Mucosa of descending colon (tissue), 3 donors: ENCODE data around the gene FEM1B. TPM values are rescaled to one million over a fixed set of nuclear protein-coding genes. Genes with fewer than 3 reads are reported as not detected.

Source experiments
- ATAC-seq: fragments of 200-7000 bp; cut with Tn5 transposase; one replicate; pipeline ENCODE4 v1.9.1; 2020; ENCODE audit warnings: mild to moderate bottlenecking, moderate library complexity
- DNase-seq, 3 donors: peaks; one replicate each; pipeline ENCODE4 v3.0.0-alpha.2; 2020
- H3K36me3 ChIP-seq: fragments of 200-600 bp; one replicate; pipeline ENCODE4 v1.8.0; 2021; ENCODE audit warnings: low read depth, mild to moderate bottlenecking
- H3K4me1 ChIP-seq: fragments of 200-600 bp; one replicate; pipeline ENCODE4 v1.8.0; 2021; ENCODE audit warnings: low read depth, mild to moderate bottlenecking
- H3K4me3 ChIP-seq: fragments of 200-600 bp; one replicate; pipeline ENCODE4 v1.8.0; 2021; ENCODE audit warnings: mild to moderate bottlenecking
- H3K9me3 ChIP-seq: fragments of 200-600 bp; one replicate; pipeline ENCODE4 v1.8.0; 2021; ENCODE audit warnings: mild to moderate bottlenecking
- intact Hi-C, 2 donors: fragments of 100-400 bp; cut with DNase I in 1 of 2; cut with micrococcal nuclease in 1 of 2; formaldehyde crosslinking; loops; one replicate each; pipeline versions ENCODE4 v1.11.0 to v1.11.1; 2022; cut with DNase I, micrococcal nuclease
- total RNA-seq, 3 donors: library from RNA; stranded (reverse); fragmentation: NEBNext Ultra II Directional in 2 of 3; extraction: Animal tissue kit (Norgen Biotek cat#: 25700) in 2 of 3; gene quantifications; one replicate each; pipeline versions ENCODE4 v1.2.1 to v1.2.4, GENCODE V29; 2021 to 2023
- TF ChIP-seq, protein P1 (sequence below): fragments of 200-600 bp; IDR thresholded peaks from one replicate; pipeline ENCODE4 v1.8.0; 2022; ENCODE audit warnings: antibody characterized with exemption, mild to moderate bottlenecking
- donor health status: DM: no; HTN: no; CAD: no; lungs with moderate emphysema.
- donor health status: DM: no; HTN: no; CAD: no.
- donor health status: DM: no; HTN: yes; CAD: no.

FEM1B gene
- total RNA-seq, 3 donors from 2014 or later: 50.4 to 65.3 (median 65.3) TPM

DNA sequence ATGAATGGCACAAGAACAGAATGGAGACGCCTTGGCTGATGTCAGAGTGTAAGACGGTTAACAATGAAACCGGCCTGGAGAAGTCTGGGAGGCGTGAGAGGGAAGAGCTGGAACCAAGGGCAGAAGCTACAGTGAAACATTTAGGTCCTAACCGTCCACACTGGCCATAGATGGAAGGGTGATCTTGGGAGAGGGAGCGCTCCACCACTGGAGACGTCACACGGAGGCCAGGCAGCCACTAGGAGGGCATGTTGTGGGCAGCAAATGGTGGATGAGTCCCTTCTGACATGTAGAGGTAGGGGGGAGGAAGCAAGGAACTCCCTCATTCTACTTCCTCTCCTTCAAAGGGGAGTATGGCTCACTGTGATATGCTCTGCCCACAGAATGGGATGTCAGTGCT is 23.8 kb downstream of the FEM1B start:
- H3K9me3 ChIP-seq: no peaks in the 10 kb centered on the region
- no peak overlapping the region for H3K4me3 ChIP-seq
- DNase-seq: no peak
- no peaks in the 10 kb centered on the region for H3K36me3 ChIP-seq
- peaks cover 29% of the 10 kb centered on the region for H3K4me1 ChIP-seq
- intact Hi-C loops: no loop called here
- TF ChIP-seq, protein P1, sequence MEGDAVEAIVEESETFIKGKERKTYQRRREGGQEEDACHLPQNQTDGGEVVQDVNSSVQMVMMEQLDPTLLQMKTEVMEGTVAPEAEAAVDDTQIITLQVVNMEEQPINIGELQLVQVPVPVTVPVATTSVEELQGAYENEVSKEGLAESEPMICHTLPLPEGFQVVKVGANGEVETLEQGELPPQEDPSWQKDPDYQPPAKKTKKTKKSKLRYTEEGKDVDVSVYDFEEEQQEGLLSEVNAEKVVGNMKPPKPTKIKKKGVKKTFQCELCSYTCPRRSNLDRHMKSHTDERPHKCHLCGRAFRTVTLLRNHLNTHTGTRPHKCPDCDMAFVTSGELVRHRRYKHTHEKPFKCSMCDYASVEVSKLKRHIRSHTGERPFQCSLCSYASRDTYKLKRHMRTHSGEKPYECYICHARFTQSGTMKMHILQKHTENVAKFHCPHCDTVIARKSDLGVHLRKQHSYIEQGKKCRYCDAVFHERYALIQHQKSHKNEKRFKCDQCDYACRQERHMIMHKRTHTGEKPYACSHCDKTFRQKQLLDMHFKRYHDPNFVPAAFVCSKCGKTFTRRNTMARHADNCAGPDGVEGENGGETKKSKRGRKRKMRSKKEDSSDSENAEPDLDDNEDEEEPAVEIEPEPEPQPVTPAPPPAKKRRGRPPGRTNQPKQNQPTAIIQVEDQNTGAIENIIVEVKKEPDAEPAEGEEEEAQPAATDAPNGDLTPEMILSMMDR: no peak
- no peak for ATAC-seq

DNA sequence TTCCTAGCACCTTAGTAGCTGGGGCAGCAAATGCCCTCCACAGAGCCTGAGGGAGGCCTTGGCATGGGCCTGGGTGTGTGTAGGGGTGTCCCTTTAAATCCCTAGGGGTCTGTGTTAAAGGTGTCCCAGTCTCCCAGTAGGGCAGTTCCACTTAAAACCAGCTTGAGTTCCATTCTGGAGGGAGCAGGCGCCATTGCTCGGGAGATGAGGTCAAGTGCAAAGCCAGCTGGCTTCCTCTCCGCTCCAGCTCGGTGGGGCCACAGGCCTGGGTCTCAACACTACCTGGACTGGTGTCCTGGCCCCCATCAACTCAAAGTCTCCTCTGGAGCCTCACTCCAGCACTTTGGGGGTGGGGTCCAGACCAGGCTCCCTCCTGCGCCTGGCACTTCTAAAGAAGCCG is 25.2 kb downstream of the FEM1B start:
- ATAC-seq: no peak
- Histone ChIP-seq H3K4me1 (peaks cover 29% of the 10 kb centered on the region), H3K4me3 (no peak overlapping the region), H3K9me3 (no peaks in the 10 kb centered on the region), H3K36me3 (no peaks in the 10 kb centered on the region)
- DNase-seq: peak in 1 of 3 donors; percentile 40
- TF ChIP-seq, protein P1: no peak
- intact Hi-C loops: no loop called here

- TF ChIP-seq, protein P1: no peak
- peaks cover 28% of the 10 kb centered on the region for H3K4me1 ChIP-seq
- H3K9me3 ChIP-seq: no peaks in the 10 kb centered on the region
- no peak overlapping the region for H3K4me3 ChIP-seq
- peak in 1 of 3 donors; percentile 0 for DNase-seq
- intact Hi-C loops: no loop called here
- no peak for ATAC-seq
- H3K36me3 ChIP-seq: no peaks in the 10 kb centered on the region
Measured at GRCh38 chr15:68303134-68303533, 25.6 kb downstream of the FEM1B start.

GRCh38 chr15:68303560-68304436 is 26.3 kb downstream of the FEM1B start:
- TF ChIP-seq, protein P1: no peak
- H3K9me3 ChIP-seq: no peaks in the 10 kb centered on the region
- DNase-seq (peak in 2 of 3 donors; percentile 1 to 42), ATAC-seq (no peak)
- H3K36me3 ChIP-seq: no peaks in the 10 kb centered on the region
- no peak overlapping the region for H3K4me3 ChIP-seq
- intact Hi-C loops: no loop called here
- H3K4me1 ChIP-seq: peaks cover 21% of the 10 kb centered on the region

- Histone ChIP-seq H3K4me3 (no peak overlapping the region), H3K4me1 (peaks cover 12% of the 10 kb centered on the region), H3K36me3 (no peaks in the 10 kb centered on the region), H3K9me3 (no peaks in the 10 kb centered on the region)
- intact Hi-C loops: loop anchor here in 1 of 2 donors (5.0 kb wide), 1 partner anchor 52 kb away; no protein-coding TSS in a partner anchor
- DNase-seq: peak in 1 of 3 donors; percentile 33
- no peak for ATAC-seq
- TF ChIP-seq, protein P1: no peak
Measured at GRCh38 chr15:68304589-68305337, 27.2 kb downstream of the FEM1B start.
